ENCODE measurements around the gene ANTXR1.

DNA sequence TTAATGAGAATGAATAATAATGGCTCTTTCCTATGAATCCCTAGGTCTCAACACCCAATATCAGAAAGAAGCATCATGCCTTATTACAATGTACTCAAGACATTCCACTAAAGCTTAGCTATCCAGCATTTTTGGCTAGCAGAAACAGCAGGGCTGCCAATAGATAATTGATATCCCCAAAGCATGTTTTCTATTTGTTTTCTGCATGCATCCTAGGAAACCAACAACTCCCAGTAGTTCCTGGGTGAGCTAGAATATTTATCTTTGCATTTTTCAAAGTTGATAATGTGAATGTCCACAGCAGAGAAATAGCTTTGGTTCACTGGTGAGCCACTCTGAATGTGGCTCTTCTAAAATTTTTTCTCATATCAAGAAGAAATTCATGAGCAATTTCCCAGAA lies 5.8 kb upstream of the ANTXR1 start:
- TF ChIP-seq, protein P1, sequence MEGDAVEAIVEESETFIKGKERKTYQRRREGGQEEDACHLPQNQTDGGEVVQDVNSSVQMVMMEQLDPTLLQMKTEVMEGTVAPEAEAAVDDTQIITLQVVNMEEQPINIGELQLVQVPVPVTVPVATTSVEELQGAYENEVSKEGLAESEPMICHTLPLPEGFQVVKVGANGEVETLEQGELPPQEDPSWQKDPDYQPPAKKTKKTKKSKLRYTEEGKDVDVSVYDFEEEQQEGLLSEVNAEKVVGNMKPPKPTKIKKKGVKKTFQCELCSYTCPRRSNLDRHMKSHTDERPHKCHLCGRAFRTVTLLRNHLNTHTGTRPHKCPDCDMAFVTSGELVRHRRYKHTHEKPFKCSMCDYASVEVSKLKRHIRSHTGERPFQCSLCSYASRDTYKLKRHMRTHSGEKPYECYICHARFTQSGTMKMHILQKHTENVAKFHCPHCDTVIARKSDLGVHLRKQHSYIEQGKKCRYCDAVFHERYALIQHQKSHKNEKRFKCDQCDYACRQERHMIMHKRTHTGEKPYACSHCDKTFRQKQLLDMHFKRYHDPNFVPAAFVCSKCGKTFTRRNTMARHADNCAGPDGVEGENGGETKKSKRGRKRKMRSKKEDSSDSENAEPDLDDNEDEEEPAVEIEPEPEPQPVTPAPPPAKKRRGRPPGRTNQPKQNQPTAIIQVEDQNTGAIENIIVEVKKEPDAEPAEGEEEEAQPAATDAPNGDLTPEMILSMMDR (IDR thresholded peaks at IDR 0.05 in 8 of 11, conservative IDR thresholded peaks at IDR 0.05 in 3 of 11): no peak
- no peak for TF ChIP-seq POLR2AphosphoS5 (IDR thresholded peaks at IDR 0.05)
- no peak for TF ChIP-seq POLR2A (IDR thresholded peaks at IDR 0.05)

Measured in spleen (tissue), 7 donors.